GM23248 (cell line): ENCODE data around the gene KIF16B.

Experiments
- EZH2 ChIP-seq: fragments of 200-600 bp; sonication (generic); IDR thresholded peaks from 2 replicates; pipeline ENCODE4 v1.6.1; 2018; ENCODE audit warnings: antibody characterized with exemption, mild to moderate bottlenecking; ENCODE audit not compliant: insufficient read depth, poor library complexity, severe bottlenecking
- EZH2phosphoT487 ChIP-seq: fragments of 200-600 bp; sonication (generic); IDR thresholded peaks from 2 replicates; pipeline ENCODE4 v1.6.1; 2018; ENCODE audit warnings: antibody characterized with exemption, moderate library complexity, mild to moderate bottlenecking, low read depth; ENCODE audit not compliant: insufficient read depth

- TF ChIP-seq EZH2 = no peak
- no peak for TF ChIP-seq EZH2phosphoT487
Measured at GRCh38 chr20:16378712-16379370, 194.4 kb downstream of the KIF16B start.
